HG03439 (cell line): ENCODE measurements around the gene ATP1B2.
"Not testable (repeated sequence)": the region's sequence is repeated elsewhere in the genome, so short reads cannot be mapped to it uniquely, and the experiment has no call there.

ENCODE experiments used
- ATAC-seq: cut with Tn5 transposase; IDR thresholded peaks from one replicate; pipeline ENCODE4 v1.9.1; 2021; ENCODE audit warnings: mild to moderate bottlenecking, moderate library complexity; ENCODE audit not compliant: unreplicated experiment

The ATP1B2 gene

GRCh38 chr17:7633093-7633492 is 17.6 kb upstream of the ATP1B2 start:
- ATAC-seq, result no peak

- ATAC-seq, result no peak
Observed at GRCh38 chr17:7634384-7634783, 16.3 kb upstream of the ATP1B2 start.

- ATAC-seq, result no peak
Observed at GRCh38 chr17:7636163-7636562, 14.6 kb upstream of the ATP1B2 start.

GRCh38 chr17:7640783-7641182 is 9.9 kb upstream of the ATP1B2 start:
- ATAC-seq, result no peak

- ATAC-seq, result not testable (repeated sequence)
Observed at GRCh38 chr17:7641635-7642034, 9.1 kb upstream of the ATP1B2 start.

GRCh38 chr17:7644775-7645174 is 6.0 kb upstream of the ATP1B2 start:
- ATAC-seq, result no peak

- no peak for ATAC-seq
Observed at GRCh38 chr17:7646457-7646856, 4.3 kb upstream of the ATP1B2 start.

GRCh38 chr17:7647018-7647417 is 3.7 kb upstream of the ATP1B2 start:
- no peak for ATAC-seq

GRCh38 chr17:7651097-7651664 is 455 bp downstream of the ATP1B2 start:
- no peak for ATAC-seq

- no peak for ATAC-seq
Observed at GRCh38 chr17:7651665-7652387, 1.1 kb downstream of the ATP1B2 start.

GRCh38 chr17:7652388-7653356 is 1.9 kb downstream of the ATP1B2 start:
- ATAC-seq, result no peak

GRCh38 chr17:7654832-7655540 is 4.3 kb downstream of the ATP1B2 start:
- ATAC-seq, result no peak

- no peak for ATAC-seq
Observed at GRCh38 chr17:7655541-7655840, 4.8 kb downstream of the ATP1B2 start.

GRCh38 chr17:7656958-7657609 is 6.4 kb downstream of the ATP1B2 start:
- no peak for ATAC-seq

- ATAC-seq, result no peak
Observed at GRCh38 chr17:7667656-7668406, 17.1 kb downstream of the ATP1B2 start.

GRCh38 chr17:7668482-7668881 is 17.8 kb downstream of the ATP1B2 start:
- ATAC-seq, result no peak

- no peak for ATAC-seq
Observed at GRCh38 chr17:7673239-7673638, 22.5 kb downstream of the ATP1B2 start.

- no peak for ATAC-seq
Observed at GRCh38 chr17:7674934-7675333, 24.2 kb downstream of the ATP1B2 start.

- no peak for ATAC-seq
Observed at GRCh38 chr17:7676533-7676932, 25.8 kb downstream of the ATP1B2 start.
